Karpas-422 (cell line): Measurements from ENCODE around the gene TEAD4. TPM values are rescaled to one million over a fixed set of nuclear protein-coding genes. Genes with fewer than 3 reads are reported as not detected.
"Not testable (repeated sequence)": the region's sequence is repeated elsewhere in the genome, so short reads cannot be mapped to it uniquely, and the experiment has no call there.

Experiments
- DNase-seq: peaks from one replicate; pipeline ENCODE4 v3.0.0-alpha.2; 2015
- H2AFZ ChIP-seq: fragments of 200-600 bp; sonication (generic); 2 replicates; pipeline ENCODE4 v1.6.1; 2014; ENCODE audit warnings: antibody characterized with exemption, low read length, mixed read lengths
- H3K27ac ChIP-seq: fragments of 200-600 bp; sonication (generic); 2 replicates; pipeline ENCODE4 v1.5.1; 2014; ENCODE audit warnings: mild to moderate bottlenecking, low read length, moderate library complexity
- H3K27me3 ChIP-seq: fragments of 200-600 bp; sonication (generic); 2 replicates; pipeline ENCODE4 v1.6.1; 2014; ENCODE audit warnings: low read length, mixed read lengths
- H3K36me3 ChIP-seq: fragments of 200-600 bp; sonication (generic); 2 replicates; pipeline ENCODE4 v1.6.1; 2014; ENCODE audit warnings: low read length, mixed read lengths; ENCODE audit not compliant: insufficient read depth
- H3K4me1 ChIP-seq: fragments of 200-600 bp; sonication (generic); 2 replicates; pipeline ENCODE4 v1.6.1; 2014; ENCODE audit warnings: mild to moderate bottlenecking, low read length, mixed read lengths
- H3K4me2 ChIP-seq: fragments of 200-600 bp; sonication (generic); 2 replicates; pipeline ENCODE4 v1.6.1; 2014; ENCODE audit warnings: low read length, low read depth, mild to moderate bottlenecking; ENCODE audit not compliant: poor library complexity, severe bottlenecking
- H3K4me3 ChIP-seq: fragments of 200-600 bp; sonication (generic); 2 replicates; pipeline ENCODE4 v1.5.1; 2014; ENCODE audit warnings: mild to moderate bottlenecking, antibody characterized with exemption, low read length, mixed read lengths
- H3K79me2 ChIP-seq: fragments of 200-600 bp; sonication (generic); 2 replicates; pipeline ENCODE4 v1.6.1; 2014; ENCODE audit warnings: mild to moderate bottlenecking, low read length, mixed read lengths
- H3K9ac ChIP-seq: fragments of 200-600 bp; sonication (generic); 2 replicates; pipeline ENCODE4 v1.6.0; 2014; ENCODE audit warnings: low read length
- H3K9me2 ChIP-seq: fragments of 200-600 bp; sonication (generic), shearing (Covaris generic); replicated peaks from 2 replicates; pipeline ENCODE4 v1.6.0; 2014; ENCODE audit warnings: mild to moderate bottlenecking, low read length, moderate library complexity; ENCODE audit not compliant: insufficient read depth
- H3K9me3 ChIP-seq: fragments of 300-700, 200-600 bp; sonication (generic); 2 replicates; pipeline ENCODE4 v1.6.1; 2014; ENCODE audit warnings: low read length, mixed read lengths
- H4K20me1 ChIP-seq: fragments of 200-600 bp; sonication (generic); 2 replicates; pipeline ENCODE4 v1.6.1; 2014; ENCODE audit warnings: mild to moderate bottlenecking, antibody characterized with exemption, low read length, low read depth; ENCODE audit not compliant: insufficient read depth
- total RNA-seq: library from RNA; depleted of rRNA; stranded (reverse); fragments of >200 nt; shearing (Covaris generic); gene quantifications from 2 replicates; pipeline ENCODE4 v1.2.3, GENCODE V29; 2014; ENCODE audit warnings: low replicate concordance

The TEAD4 gene
- total RNA-seq, 1 experiment from 2014 or later = not detected

GRCh38 chr12:3065846-3066245 lies 106.6 kb downstream of the TEAD4 start:
- H3K9me2 ChIP-seq, H3K9ac ChIP-seq, H3K79me2 ChIP-seq, H3K27me3 ChIP-seq, H2AFZ ChIP-seq, H3K9me3 ChIP-seq, H3K4me1 ChIP-seq, H3K27ac ChIP-seq, H3K36me3 ChIP-seq, DNase-seq, H4K20me1 ChIP-seq, H3K4me2 ChIP-seq, H3K4me3 ChIP-seq: not testable (repeated sequence)

DNA sequence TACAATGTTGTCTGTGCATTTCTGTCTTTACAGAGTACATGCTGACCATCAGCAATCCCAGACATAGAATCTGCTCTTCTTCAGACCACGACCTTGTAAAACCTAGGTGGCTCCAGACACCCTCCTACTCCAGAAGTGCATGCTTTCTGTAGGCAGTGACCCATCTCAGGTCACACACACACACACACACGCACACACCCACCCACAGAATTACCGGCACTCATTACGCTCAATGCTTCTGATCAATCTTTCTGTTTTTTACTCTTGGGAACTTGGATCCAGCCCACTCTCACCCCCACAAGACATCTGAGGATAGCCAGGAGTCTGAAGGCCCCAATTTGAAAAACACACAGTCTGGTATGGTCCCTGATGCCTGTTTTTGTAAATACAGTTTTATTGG lies 110.5 kb downstream of the TEAD4 start:
- H4K20me1 ChIP-seq = no peaks in the 10 kb centered on the region
- peaks cover 7% of the 10 kb centered on the region; the same call in 1 of the 2 replicates for H3K4me1 ChIP-seq
- no peak for DNase-seq
- H3K4me2 ChIP-seq = no peak overlapping the region
- H3K27me3 ChIP-seq = no peaks in the 10 kb centered on the region
- no peak overlapping the region for H3K27ac ChIP-seq
- no peak overlapping the region for H3K9ac ChIP-seq
- H2AFZ ChIP-seq = no peak overlapping the region
- no peaks in the 10 kb centered on the region for H3K79me2 ChIP-seq
- H3K36me3 ChIP-seq = no peaks in the 10 kb centered on the region
- no peak overlapping the region for H3K4me3 ChIP-seq
- H3K9me2 ChIP-seq = no peaks in the 10 kb centered on the region
- no peaks in the 10 kb centered on the region for H3K9me3 ChIP-seq

DNA sequence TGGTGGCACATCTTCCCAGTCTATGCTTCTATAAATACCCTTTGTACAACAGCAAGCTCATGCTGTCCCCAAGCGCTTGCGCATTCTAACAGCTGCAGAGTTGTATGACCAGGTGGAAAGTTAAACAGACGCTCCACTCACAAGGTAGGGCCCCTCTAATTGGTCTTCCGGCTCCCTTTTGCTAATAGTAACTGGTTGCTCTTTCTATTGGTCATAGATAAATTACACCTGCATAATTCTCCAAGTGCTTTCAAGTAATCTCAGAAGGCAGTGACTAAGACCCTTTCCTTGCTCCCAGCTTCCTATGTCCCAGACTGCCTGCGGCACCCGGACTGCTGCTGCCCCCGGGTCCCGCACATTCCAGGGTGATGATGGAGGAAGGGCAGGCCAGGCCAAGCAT lies 111.9 kb downstream of the TEAD4 start:
- Histone ChIP-seq H3K36me3 (no peaks in the 10 kb centered on the region), H3K27me3 (no peaks in the 10 kb centered on the region), H3K4me2 (no peak overlapping the region), H2AFZ (no peak overlapping the region), H3K4me3 (no peak overlapping the region), H3K9me2 (no peaks in the 10 kb centered on the region), H3K4me1 (peaks cover 7% of the 10 kb centered on the region; the same call in 1 of the 2 replicates), H3K9ac (no peak overlapping the region), H3K27ac (no peak overlapping the region), H3K79me2 (no peaks in the 10 kb centered on the region), H4K20me1 (no peaks in the 10 kb centered on the region), H3K9me3 (no peaks in the 10 kb centered on the region)
- no peak for DNase-seq

DNA sequence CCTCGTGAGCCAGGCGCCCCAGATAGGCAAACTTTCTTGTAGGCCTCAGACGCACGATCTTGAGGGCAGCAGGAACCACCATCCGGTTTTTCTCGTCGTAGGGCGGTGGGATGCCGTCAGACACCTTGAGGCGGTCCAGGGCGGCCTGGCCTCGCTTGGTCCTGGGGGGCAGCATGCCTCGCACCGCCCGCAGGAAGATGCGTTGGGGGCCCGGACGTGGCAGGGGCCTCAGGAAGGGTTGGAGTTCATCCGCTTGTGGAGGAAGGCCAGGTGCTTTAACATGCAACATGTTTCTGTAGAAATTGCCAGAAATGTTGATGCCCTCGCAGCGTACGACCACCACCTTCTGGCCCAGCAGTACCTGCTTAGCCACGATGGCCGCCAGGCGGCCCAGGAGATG lies 112.5 kb downstream of the TEAD4 start:
- H3K36me3 ChIP-seq = no peaks in the 10 kb centered on the region
- H3K4me3 ChIP-seq = no peak overlapping the region
- H3K4me1 ChIP-seq = peaks cover 7% of the 10 kb centered on the region; the same call in 1 of the 2 replicates
- H3K9me2 ChIP-seq = no peaks in the 10 kb centered on the region
- H3K9me3 ChIP-seq = no peaks in the 10 kb centered on the region
- no peak overlapping the region for H3K4me2 ChIP-seq
- no peaks in the 10 kb centered on the region for H4K20me1 ChIP-seq
- DNase-seq = no peak
- no peak overlapping the region for H3K9ac ChIP-seq
- no peak overlapping the region for H3K27ac ChIP-seq
- H3K79me2 ChIP-seq = no peaks in the 10 kb centered on the region
- no peak overlapping the region for H2AFZ ChIP-seq
- no peaks in the 10 kb centered on the region for H3K27me3 ChIP-seq

DNA sequence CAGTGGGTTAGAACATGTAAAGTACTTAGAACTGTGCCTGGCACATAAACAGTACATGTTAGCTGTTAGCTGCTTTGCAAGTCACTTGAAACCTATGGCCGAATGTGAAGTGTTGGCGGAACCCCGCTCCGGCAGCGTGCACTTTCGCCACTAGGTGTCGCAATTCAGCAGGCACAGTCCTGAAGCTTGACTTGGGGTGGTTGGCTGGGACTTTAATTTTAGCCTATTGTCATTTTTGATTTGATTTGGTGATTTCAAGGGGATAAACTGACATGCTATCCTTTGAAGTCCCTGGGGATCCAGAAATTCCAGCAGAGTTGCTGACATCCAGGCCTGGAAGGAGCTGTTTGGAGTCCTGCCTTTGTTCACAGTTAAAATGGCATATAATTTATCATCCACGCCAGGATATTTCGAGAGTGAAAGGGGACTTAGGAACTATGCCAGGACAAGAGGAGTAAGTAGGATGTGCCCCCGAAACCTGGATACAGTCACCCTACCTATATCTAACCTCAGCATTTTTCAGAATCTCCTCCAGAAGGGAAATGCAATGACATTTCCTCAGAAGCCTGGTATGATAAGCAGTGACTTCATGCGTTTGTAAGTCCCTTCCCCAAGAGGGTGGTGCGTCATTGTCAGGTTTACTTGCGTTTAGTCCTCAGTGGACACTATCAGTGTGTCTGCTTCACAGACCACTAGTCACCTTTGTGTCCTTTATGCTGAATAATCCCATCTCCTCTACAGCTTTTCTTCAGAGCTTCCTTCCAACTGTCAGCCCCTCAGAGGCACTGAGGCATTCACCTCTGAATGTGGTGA lies 114.4 kb downstream of the TEAD4 start:
- no peaks in the 10 kb centered on the region for H4K20me1 ChIP-seq
- peaks cover 7% of the 10 kb centered on the region; the same call in 1 of the 2 replicates for H3K4me1 ChIP-seq
- no peak overlapping the region for H3K9ac ChIP-seq
- no peak overlapping the region for H3K4me2 ChIP-seq
- H3K9me3 ChIP-seq = no peaks in the 10 kb centered on the region
- no peaks in the 10 kb centered on the region for H3K79me2 ChIP-seq
- H3K9me2 ChIP-seq = no peaks in the 10 kb centered on the region
- H3K27me3 ChIP-seq = no peaks in the 10 kb centered on the region
- DNase-seq = peak; percentile 92
- H3K36me3 ChIP-seq = no peaks in the 10 kb centered on the region
- no peak overlapping the region for H3K27ac ChIP-seq
- no peak overlapping the region for H3K4me3 ChIP-seq
- H2AFZ ChIP-seq = no peak overlapping the region

DNA sequence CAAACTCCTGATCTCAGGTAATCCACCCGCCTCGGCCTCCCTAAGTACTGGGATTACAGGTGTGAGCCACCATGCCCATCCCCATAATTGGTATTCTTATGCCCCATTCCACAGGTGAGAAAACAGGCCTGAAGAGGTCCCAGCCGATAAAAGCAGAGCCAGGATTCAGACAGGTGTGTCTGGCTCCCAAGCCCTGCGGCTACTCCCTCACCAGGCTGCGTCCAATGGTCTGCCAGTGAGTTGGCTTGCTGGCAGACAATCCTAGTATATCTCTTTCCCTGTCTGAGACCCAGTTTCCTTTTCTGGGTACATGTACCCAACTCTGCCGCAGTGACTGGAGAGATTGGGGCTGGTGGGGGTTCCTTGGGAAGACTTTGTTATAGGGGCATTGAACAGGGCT lies 116.1 kb downstream of the TEAD4 start:
- no peaks in the 10 kb centered on the region for H3K36me3 ChIP-seq
- H3K4me1 ChIP-seq = peaks cover 7% of the 10 kb centered on the region; the same call in 1 of the 2 replicates
- H3K9me3 ChIP-seq = no peaks in the 10 kb centered on the region
- no peak overlapping the region for H2AFZ ChIP-seq
- no peak for DNase-seq
- H3K79me2 ChIP-seq = no peaks in the 10 kb centered on the region
- no peak overlapping the region for H3K4me2 ChIP-seq
- H4K20me1 ChIP-seq = no peaks in the 10 kb centered on the region
- no peaks in the 10 kb centered on the region for H3K9me2 ChIP-seq
- no peaks in the 10 kb centered on the region for H3K27me3 ChIP-seq
- no peak overlapping the region for H3K9ac ChIP-seq
- no peak overlapping the region for H3K27ac ChIP-seq
- H3K4me3 ChIP-seq = no peak overlapping the region

GRCh38 chr12:3076730-3077571 lies 117.8 kb downstream of the TEAD4 start, which contains the start of gene TSPAN9:
Gene TSPAN9, plus strand, starts transcription at chr12:3077379. Its CDS starts 123,815 bp downstream, at chr12:3201194.
- no peaks in the 10 kb centered on the region for H3K27me3 ChIP-seq
- no peaks in the 10 kb centered on the region for H3K9me3 ChIP-seq
- peak within 1 kb of the TSS; percentile 38 for H3K4me2 ChIP-seq
- peaks cover 12% of the 10 kb centered on the region for H3K4me1 ChIP-seq
- no peaks in the 10 kb centered on the region for H3K36me3 ChIP-seq
- DNase-seq = no peak
- H2AFZ ChIP-seq = no peak within 1 kb of the TSS
- H4K20me1 ChIP-seq = no peaks in the 10 kb centered on the region
- H3K4me3 ChIP-seq = no peak within 1 kb of the TSS
- no peak within 1 kb of the TSS for H3K9ac ChIP-seq
- no peaks in the 10 kb centered on the region for H3K9me2 ChIP-seq
- H3K27ac ChIP-seq = no peak within 1 kb of the TSS
- H3K79me2 ChIP-seq = no peaks in the 10 kb centered on the region

DNA sequence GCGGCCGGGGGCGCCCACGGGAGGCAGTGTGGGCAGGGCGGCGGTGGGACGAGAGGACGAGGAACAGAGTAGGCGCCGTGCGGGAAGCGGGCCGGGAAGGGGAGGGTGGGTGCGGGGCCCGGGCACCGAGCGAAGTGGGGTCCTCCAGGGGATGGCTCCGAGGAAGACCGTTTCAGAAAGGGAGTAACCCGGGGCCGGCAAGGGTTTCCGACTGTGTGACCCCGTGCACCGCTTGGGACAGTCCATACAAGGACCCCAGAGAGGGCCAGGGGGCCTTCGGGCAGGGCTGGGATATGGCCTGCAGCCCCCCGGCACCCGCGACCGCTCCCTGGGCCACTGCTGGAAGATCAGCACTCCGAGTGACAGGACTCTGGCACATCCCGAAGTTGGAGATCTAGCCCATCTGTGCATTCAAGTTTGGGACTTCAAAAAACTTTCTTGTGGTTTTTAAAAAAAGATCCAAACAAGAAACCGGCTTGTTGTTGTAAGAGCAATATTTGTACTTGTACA lies 118.4 kb downstream of the TEAD4 start:
- H3K9me2 ChIP-seq = no peaks in the 10 kb centered on the region
- H3K27ac ChIP-seq = no peak overlapping the region
- no peak overlapping the region for H3K4me3 ChIP-seq
- H2AFZ ChIP-seq = no peak overlapping the region
- H3K4me2 ChIP-seq = peak overlapping the region; percentile 38
- H3K27me3 ChIP-seq = no peaks in the 10 kb centered on the region
- DNase-seq = no peak
- no peaks in the 10 kb centered on the region for H3K9me3 ChIP-seq
- no peaks in the 10 kb centered on the region for H4K20me1 ChIP-seq
- no peak overlapping the region for H3K9ac ChIP-seq
- H3K36me3 ChIP-seq = no peaks in the 10 kb centered on the region
- H3K79me2 ChIP-seq = no peaks in the 10 kb centered on the region
- peaks cover 12% of the 10 kb centered on the region for H3K4me1 ChIP-seq
